K562 (cell line): Measurements from ENCODE around the gene NUDT5.

Source experiments
- CBX2 ChIP-seq: fragments of 200-600 bp; sonication (generic); IDR thresholded peaks from one replicate; pipeline ENCODE4 v1.6.1; 2012; ENCODE audit warnings: mild to moderate bottlenecking, low read length, inconsistent platforms; ENCODE audit not compliant: insufficient read depth, poor library complexity, severe bottlenecking
- CREM ChIP-seq: IDR thresholded peaks from 2 replicates; pipeline ENCODE4 v1.6.1; 2014; ENCODE audit warnings: antibody characterized with exemption, low read depth
- CTBP1 ChIP-seq: fragments of 450-650 bp; IDR thresholded peaks from 2 replicates; pipeline ENCODE4 v1.6.1; 2016; ENCODE audit warnings: borderline replicate concordance
- EP300 ChIP-seq: IDR thresholded peaks from 2 replicates; pipeline ENCODE4 v1.6.1; 2012; ENCODE audit warnings: low read length, improper control_type of control experiment
- FOXA1 ChIP-seq: fragments of 450-650 bp; IDR thresholded peaks from 2 replicates; pipeline ENCODE4 v1.6.1; 2016; ENCODE audit warnings: mild to moderate bottlenecking, borderline replicate concordance
- HDAC2 ChIP-seq: fragments of 450-650 bp; IDR thresholded peaks from 2 replicates; pipeline ENCODE4 v1.6.1; 2016; ENCODE audit warnings: mild to moderate bottlenecking
- RAD21 ChIP-seq, 2 experiments: fragments of 250-450 bp in 1 of 2; fragments of 450-650 bp in 1 of 2; sonication (Bioruptor Pico) in 1 of 2; formaldehyde crosslinking in 1 of 2; IDR thresholded peaks in 1 of 2; conservative IDR thresholded peaks in 1 of 2; 2 replicates each; pipeline versions ENCODE4 v1.4.0 to v1.8.0; 2020 to 2022; ENCODE audit warnings: mild to moderate bottlenecking in 2 of 2, moderate library complexity in 1 of 2
- SRF ChIP-seq, 2 experiments: fragments of 250-450, 450-650 bp in 1 of 2; sonication (Bioruptor Pico) in 1 of 2; sonication (generic) in 1 of 2; formaldehyde crosslinking; IDR thresholded peaks; 2 replicates each; pipeline versions ENCODE4 v1.5.0 to v1.5.1; 2020 to 2022; ENCODE audit warnings: mild to moderate bottlenecking in 1 of 2, missing genetic modification reagents in 1 of 2
- ZNF436 ChIP-seq: fragments of 250-450, 450-650 bp; sonication (Bioruptor Pico); formaldehyde crosslinking; IDR thresholded peaks from 2 replicates; pipeline ENCODE4 v1.7.0; 2020; ENCODE audit warnings: mild to moderate bottlenecking
- ZNF589 ChIP-seq: fragments of 200-800 bp; sonication (Bioruptor generic); IDR thresholded peaks from 2 replicates; pipeline ENCODE4 v1.6.1; 2016; ENCODE audit warnings: low read depth, missing genetic modification characterization, missing compliant biosample characterization
- TF ChIP-seq, protein P1 (sequence below), 3 experiments: IDR thresholded peaks in 2 of 3; conservative IDR thresholded peaks in 1 of 3; 2 replicates each; pipeline ENCODE4 v1.5.1; 2011 to 2012; ENCODE audit warnings: low read length in 3 of 3, mild to moderate bottlenecking in 3 of 3, control low read depth in 2 of 3, improper control_type of control experiment in 1 of 3, inconsistent platforms in 1 of 3, low read depth in 1 of 3, mixed read lengths in 1 of 3, moderate library complexity in 1 of 3; ENCODE audit not compliant: insufficient read depth in 2 of 3
- TF ChIP-seq, protein P2 (sequence below): sonication (generic); formaldehyde crosslinking; IDR thresholded peaks from 2 replicates; pipeline ENCODE4 v1.8.0; 2022; ENCODE audit warnings: missing genetic modification reagents, mild to moderate bottlenecking, borderline replicate concordance
- TF ChIP-seq, protein P3 (sequence below): fragments of 250-450 bp; sonication (Bioruptor Pico); IDR thresholded peaks from 2 replicates; pipeline ENCODE4 v1.8.0; 2021; ENCODE audit warnings: mild to moderate bottlenecking, moderate library complexity

DNA sequence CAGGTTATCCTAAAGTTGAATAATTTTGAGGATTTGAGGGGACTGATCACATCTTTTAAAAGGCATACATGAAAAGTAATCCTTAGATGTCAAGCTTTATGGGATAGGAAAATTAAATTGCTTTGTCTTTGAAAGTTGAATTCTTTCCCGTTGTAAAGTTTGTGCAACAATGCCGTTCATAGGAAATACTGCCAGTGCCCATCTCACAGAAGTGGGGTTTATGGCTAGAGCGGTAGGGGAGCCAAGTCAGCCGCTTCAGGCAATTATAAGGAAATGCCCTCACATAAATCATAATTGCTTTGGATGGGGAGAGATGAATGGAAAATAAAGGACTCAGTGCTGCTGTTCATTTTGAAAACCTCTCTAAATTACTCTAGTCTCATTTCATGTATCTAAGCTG, 18.4 kb upstream of the NUDT5 start:
- TF ChIP-seq RAD21 (CRISPR knock-in tag; conservative IDR thresholded peaks at IDR 0.05 in 1 of 2, IDR thresholded peaks at IDR 0.05 in 1 of 2) = no peak
- TF ChIP-seq, protein P1, sequence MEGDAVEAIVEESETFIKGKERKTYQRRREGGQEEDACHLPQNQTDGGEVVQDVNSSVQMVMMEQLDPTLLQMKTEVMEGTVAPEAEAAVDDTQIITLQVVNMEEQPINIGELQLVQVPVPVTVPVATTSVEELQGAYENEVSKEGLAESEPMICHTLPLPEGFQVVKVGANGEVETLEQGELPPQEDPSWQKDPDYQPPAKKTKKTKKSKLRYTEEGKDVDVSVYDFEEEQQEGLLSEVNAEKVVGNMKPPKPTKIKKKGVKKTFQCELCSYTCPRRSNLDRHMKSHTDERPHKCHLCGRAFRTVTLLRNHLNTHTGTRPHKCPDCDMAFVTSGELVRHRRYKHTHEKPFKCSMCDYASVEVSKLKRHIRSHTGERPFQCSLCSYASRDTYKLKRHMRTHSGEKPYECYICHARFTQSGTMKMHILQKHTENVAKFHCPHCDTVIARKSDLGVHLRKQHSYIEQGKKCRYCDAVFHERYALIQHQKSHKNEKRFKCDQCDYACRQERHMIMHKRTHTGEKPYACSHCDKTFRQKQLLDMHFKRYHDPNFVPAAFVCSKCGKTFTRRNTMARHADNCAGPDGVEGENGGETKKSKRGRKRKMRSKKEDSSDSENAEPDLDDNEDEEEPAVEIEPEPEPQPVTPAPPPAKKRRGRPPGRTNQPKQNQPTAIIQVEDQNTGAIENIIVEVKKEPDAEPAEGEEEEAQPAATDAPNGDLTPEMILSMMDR (IDR thresholded peaks at IDR 0.05 in 2 of 3, conservative IDR thresholded peaks at IDR 0.05 in 1 of 3; ENCODE audit: insufficient read depth in 2 of 3, low read depth in 1 of 3, low read length in 3 of 3) = no peak
- no peak for TF ChIP-seq ZNF589 (CRISPR knock-in tag)
- TF ChIP-seq, protein P2, sequence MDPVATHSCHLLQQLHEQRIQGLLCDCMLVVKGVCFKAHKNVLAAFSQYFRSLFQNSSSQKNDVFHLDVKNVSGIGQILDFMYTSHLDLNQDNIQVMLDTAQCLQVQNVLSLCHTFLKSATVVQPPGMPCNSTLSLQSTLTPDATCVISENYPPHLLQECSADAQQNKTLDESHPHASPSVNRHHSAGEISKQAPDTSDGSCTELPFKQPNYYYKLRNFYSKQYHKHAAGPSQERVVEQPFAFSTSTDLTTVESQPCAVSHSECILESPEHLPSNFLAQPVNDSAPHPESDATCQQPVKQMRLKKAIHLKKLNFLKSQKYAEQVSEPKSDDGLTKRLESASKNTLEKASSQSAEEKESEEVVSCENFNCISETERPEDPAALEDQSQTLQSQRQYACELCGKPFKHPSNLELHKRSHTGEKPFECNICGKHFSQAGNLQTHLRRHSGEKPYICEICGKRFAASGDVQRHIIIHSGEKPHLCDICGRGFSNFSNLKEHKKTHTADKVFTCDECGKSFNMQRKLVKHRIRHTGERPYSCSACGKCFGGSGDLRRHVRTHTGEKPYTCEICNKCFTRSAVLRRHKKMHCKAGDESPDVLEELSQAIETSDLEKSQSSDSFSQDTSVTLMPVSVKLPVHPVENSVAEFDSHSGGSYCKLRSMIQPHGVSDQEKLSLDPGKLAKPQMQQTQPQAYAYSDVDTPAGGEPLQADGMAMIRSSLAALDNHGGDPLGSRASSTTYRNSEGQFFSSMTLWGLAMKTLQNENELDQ (CRISPR knock-in tag) = no peak
- no peak for TF ChIP-seq ZNF436 (CRISPR knock-in tag)
- TF ChIP-seq CBX2 = no peak
- TF ChIP-seq, protein P3, sequence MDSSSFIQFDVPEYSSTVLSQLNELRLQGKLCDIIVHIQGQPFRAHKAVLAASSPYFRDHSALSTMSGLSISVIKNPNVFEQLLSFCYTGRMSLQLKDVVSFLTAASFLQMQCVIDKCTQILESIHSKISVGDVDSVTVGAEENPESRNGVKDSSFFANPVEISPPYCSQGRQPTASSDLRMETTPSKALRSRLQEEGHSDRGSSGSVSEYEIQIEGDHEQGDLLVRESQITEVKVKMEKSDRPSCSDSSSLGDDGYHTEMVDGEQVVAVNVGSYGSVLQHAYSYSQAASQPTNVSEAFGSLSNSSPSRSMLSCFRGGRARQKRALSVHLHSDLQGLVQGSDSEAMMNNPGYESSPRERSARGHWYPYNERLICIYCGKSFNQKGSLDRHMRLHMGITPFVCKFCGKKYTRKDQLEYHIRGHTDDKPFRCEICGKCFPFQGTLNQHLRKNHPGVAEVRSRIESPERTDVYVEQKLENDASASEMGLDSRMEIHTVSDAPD (CRISPR knock-in tag) = no peak
- TF ChIP-seq EP300 = no peak
- no peak for TF ChIP-seq CREM
- TF ChIP-seq CTBP1 = no peak
- no peak for TF ChIP-seq SRF (CRISPR knock-in tag; IDR thresholded peaks at IDR 0.05)
- TF ChIP-seq FOXA1 = no peak
- TF ChIP-seq HDAC2 = no peak
